HEK293T (cell line): ENCODE measurements around the gene TMEM184A.

Source experiments
- ARNT ChIP-seq: fragments of 450-650 bp; IDR thresholded peaks from 2 replicates; pipeline ENCODE4 v1.6.1; 2017; ENCODE audit warnings: mild to moderate bottlenecking
- BHLHE40 ChIP-seq: fragments of 450-650 bp; IDR thresholded peaks from 2 replicates; pipeline ENCODE4 v1.6.1; 2016; ENCODE audit warnings: mild to moderate bottlenecking, moderate library complexity, borderline replicate concordance
- CTBP1 ChIP-seq: fragments of 450-650 bp; IDR thresholded peaks from 2 replicates; pipeline ENCODE4 v1.6.1; 2016; ENCODE audit warnings: borderline replicate concordance
- ELF4 ChIP-seq: fragments of 450-650 bp; IDR thresholded peaks from 2 replicates; pipeline ENCODE4 v1.6.1; 2017; ENCODE audit warnings: antibody characterized with exemption
- FOXA1 ChIP-seq: fragments of 450-650 bp; IDR thresholded peaks from 2 replicates; pipeline ENCODE4 v1.6.1; 2016; ENCODE audit warnings: mild to moderate bottlenecking
- FOXK2 ChIP-seq: fragments of 450-650 bp; IDR thresholded peaks from 2 replicates; pipeline ENCODE4 v1.6.1; 2016; ENCODE audit warnings: mild to moderate bottlenecking
- FOXM1 ChIP-seq: fragments of 450-650 bp; IDR thresholded peaks from 2 replicates; pipeline ENCODE4 v1.6.1; 2017; ENCODE audit warnings: mild to moderate bottlenecking, borderline replicate concordance
- NFRKB ChIP-seq: fragments of 450-650 bp; IDR thresholded peaks from 2 replicates; pipeline ENCODE4 v1.6.1; 2016; ENCODE audit warnings: mild to moderate bottlenecking, moderate library complexity
- SP1 ChIP-seq: fragments of 450-650 bp; IDR thresholded peaks from 2 replicates; pipeline ENCODE4 v1.6.1; 2017
- TARDBP ChIP-seq: fragments of 450-650 bp; IDR thresholded peaks from 2 replicates; pipeline ENCODE4 v1.6.1; 2016
- ZNF384 ChIP-seq: fragments of 450-650 bp; IDR thresholded peaks from 2 replicates; pipeline ENCODE4 v1.6.1; 2016

DNA sequence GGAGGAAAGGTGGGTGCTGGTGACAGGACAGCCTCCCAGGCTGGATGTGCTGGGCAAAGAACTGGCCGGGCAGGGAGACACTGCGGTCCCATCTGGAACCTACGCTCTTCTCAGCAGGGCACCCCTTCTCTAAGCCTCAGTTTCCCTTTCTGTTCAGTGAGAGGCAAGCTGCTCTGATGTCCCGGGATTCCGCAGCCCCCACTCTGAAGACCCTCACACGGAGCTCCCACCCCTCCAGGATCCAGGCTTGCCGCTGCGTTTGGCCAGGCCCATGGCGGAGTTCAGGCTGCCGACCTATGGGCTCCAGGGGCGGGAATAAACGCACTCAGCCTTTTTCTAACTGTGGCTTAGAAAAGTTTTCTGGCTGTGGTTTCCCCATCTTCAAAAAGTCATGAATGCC lies 41.6 kb downstream of the TMEM184A start:
- TF ChIP-seq ARNT (no peak), TARDBP (no peak), BHLHE40 (no peak), FOXA1 (no peak), ZNF384 (no peak), NFRKB (no peak), FOXK2 (no peak), SP1 (no peak), FOXM1 (no peak), ELF4 (no peak), CTBP1 (no peak)
